ENCODE measurements around the gene ZNF526.

- TF ChIP-seq ARNTL (CRISPR knock-in tag; IDR thresholded peaks at IDR 0.05; ENCODE audit: borderline replicate concordance, low read depth) (no peak), PATZ1 (CRISPR knock-in tag; IDR thresholded peaks at IDR 0.05; ENCODE audit: borderline replicate concordance) (no peak), POU6F1 (CRISPR knock-in tag; IDR thresholded peaks at IDR 0.05; ENCODE audit: borderline replicate concordance, low read depth) (no peak), TOX (CRISPR knock-in tag; IDR thresholded peaks at IDR 0.05; ENCODE audit: borderline replicate concordance) (no peak), CREB5 (CRISPR knock-in tag; IDR thresholded peaks at IDR 0.05; ENCODE audit: low read depth) (no peak)
These were observed 52.4 kb downstream of the ZNF526 start for GRCh38 chr19:42272535-42272897.

Measured in SK-N-SH treated with all-trans-retinoic acid at 6 μM for 48 hours (cell line).